CD14-positive monocyte (primary cell): ENCODE measurements around the gene ZNF85. TPM values are rescaled to one million over a fixed set of nuclear protein-coding genes. Genes with fewer than 3 reads are reported as not detected.

Experiments
- DNase-seq, 3 donors: peaks; one replicate each; pipeline ENCODE4 v3.0.0-alpha.2; 2011 to 2022
- H2AFZ ChIP-seq: 2 replicates; pipeline ENCODE4 v1.6.0; 2012; ENCODE audit warnings: mild to moderate bottlenecking, low read depth, low read length, inconsistent platforms; ENCODE audit not compliant: insufficient read depth, poor library complexity, severe bottlenecking
- H3K27ac ChIP-seq, 2 donors: 1 replicate in 1 of 2; 2 replicates in 1 of 2; pipeline ENCODE4 v1.5.1; 2012 to 2013; ENCODE audit warnings: low read length in 2 of 2, control low read depth in 1 of 2, inconsistent platforms in 1 of 2, low read depth in 1 of 2, mild to moderate bottlenecking in 1 of 2
- H3K27me3 ChIP-seq, 2 donors: one replicate each; pipeline versions ENCODE4 v1.6.0 to v1.6.1; 2011 to 2013; ENCODE audit warnings: low read length in 2 of 2; ENCODE audit not compliant: control insufficient read depth in 2 of 2, insufficient read depth in 2 of 2
- H3K36me3 ChIP-seq, 2 donors: replicated peaks in 1 of 2; 1 replicate in 1 of 2; 2 replicates in 1 of 2; pipeline versions ENCODE4 v1.5.1 to v1.6.1; 2012 to 2013; ENCODE audit warnings: low read length in 2 of 2, control low read depth in 1 of 2, inconsistent platforms in 1 of 2, mild to moderate bottlenecking in 1 of 2; ENCODE audit not compliant: insufficient read depth in 2 of 2, control insufficient read depth in 1 of 2
- H3K4me1 ChIP-seq, 2 donors: 1 replicate in 1 of 2; 2 replicates in 1 of 2; pipeline versions ENCODE4 v1.5.1 to v1.6.1; 2012 to 2013; ENCODE audit warnings: low read length in 2 of 2, control low read depth in 1 of 2, inconsistent platforms in 1 of 2, mild to moderate bottlenecking in 1 of 2, moderate library complexity in 1 of 2; ENCODE audit not compliant: insufficient read depth in 2 of 2, control insufficient read depth in 1 of 2
- H3K4me2 ChIP-seq: replicated peaks from 2 replicates; pipeline ENCODE3; 2012; ENCODE audit warnings: low read length, moderate library complexity, mild to moderate bottlenecking; ENCODE audit not compliant: poor library complexity, severe bottlenecking; ENCODE audit errors: extremely low read depth
- H3K4me3 ChIP-seq, 3 experiments: fragments of 200-600 bp in 1 of 3; sonication (generic) in 1 of 3; replicated peaks in 1 of 3; 1 replicate in 2 of 3; 2 replicates in 1 of 3; pipeline ENCODE4 v1.5.1; 2011 to 2013; ENCODE audit warnings: low read length in 3 of 3, mild to moderate bottlenecking in 3 of 3, control low read depth in 2 of 3, low read depth in 2 of 3, inconsistent platforms in 1 of 3, moderate library complexity in 1 of 3
- H3K79me2 ChIP-seq: 2 replicates; pipeline ENCODE4 v1.6.0; 2012; ENCODE audit warnings: mild to moderate bottlenecking, control low read depth, inconsistent platforms, low read length, moderate library complexity; ENCODE audit not compliant: insufficient read depth
- H3K9ac ChIP-seq: 2 replicates; pipeline ENCODE4 v1.6.0; 2017; ENCODE audit warnings: low read length, mild to moderate bottlenecking; ENCODE audit not compliant: insufficient read depth, poor library complexity, severe bottlenecking
- H3K9me3 ChIP-seq, 2 donors: replicated peaks in 1 of 2; 1 replicate in 1 of 2; 2 replicates in 1 of 2; pipeline versions ENCODE4 v1.5.1 to v1.6.1; 2012 to 2013; ENCODE audit warnings: low read length in 2 of 2, control low read depth in 1 of 2; ENCODE audit not compliant: control insufficient read depth in 1 of 2, insufficient read depth in 1 of 2
- H4K20me1 ChIP-seq: 2 replicates; pipeline ENCODE4 v1.6.0; 2012; ENCODE audit warnings: mild to moderate bottlenecking, low read length, control low read depth, moderate library complexity; ENCODE audit not compliant: insufficient read depth
- H3K27ac Mint-ChIP-seq, 7 donors: one replicate each; pipeline ENCODE4 v1.8.0; 2020; ENCODE audit warnings: mild to moderate bottlenecking in 7 of 7, mixed read lengths in 7 of 7, moderate library complexity in 6 of 7, inconsistent platforms in 2 of 7
- H3K27me3 Mint-ChIP-seq, 3 donors: one replicate each; pipeline ENCODE4 v1.8.0; 2021 to 2022; ENCODE audit warnings: low read depth in 3 of 3, mild to moderate bottlenecking in 3 of 3, mixed read lengths in 3 of 3, moderate library complexity in 3 of 3, inconsistent platforms in 1 of 3
- H3K36me3 Mint-ChIP-seq, 2 donors: one replicate each; pipeline ENCODE4 v1.8.0; 2020; ENCODE audit warnings: mixed read lengths in 2 of 2, inconsistent platforms in 1 of 2, mild to moderate bottlenecking in 1 of 2
- H3K4me1 Mint-ChIP-seq: one replicate; pipeline ENCODE4 v1.8.0; 2020; ENCODE audit warnings: mild to moderate bottlenecking, mixed read lengths
- H3K4me3 Mint-ChIP-seq, 2 donors: one replicate each; pipeline ENCODE4 v1.8.0; 2020; ENCODE audit warnings: mild to moderate bottlenecking in 2 of 2, mixed read lengths in 2 of 2, moderate library complexity in 1 of 2
- H3K9me3 Mint-ChIP-seq, 7 donors: one replicate each; pipeline ENCODE4 v1.8.0; 2020 to 2022; ENCODE audit warnings: mixed read lengths in 7 of 7, mild to moderate bottlenecking in 6 of 7, moderate library complexity in 6 of 7, inconsistent platforms in 2 of 7
- WGBS: methylation state at CpG from one replicate; pipeline ENCODE4 v1.1.5; 2013; ENCODE audit warnings: missing lambda C conversion rate; ENCODE audit not compliant: insufficient coverage; 5-methylcytosine and 5-hydroxymethylcytosine counted together
- intact Hi-C, 2 donors: fragments of 100-400 bp; cut with micrococcal nuclease; formaldehyde crosslinking; loops; one replicate each; pipeline versions ENCODE4 v1.15.0 to v1.15.1; 2023
- polyA plus RNA-seq, 3 donors: library from polyadenylated mRNA; depleted of rRNA in 1 of 3; unstranded in 2 of 3; stranded (reverse) in 1 of 3; fragments of 300-500 nt in 2 of 3; fragments of >200 nt in 1 of 3; fragmentation: Illumina TruSeq in 2 of 3; gene quantifications; 1 replicate in 2 of 3; 2 replicates in 1 of 3; pipeline ENCODE4 v1.2.3, GENCODE V29; 2012 to 2021
- TF ChIP-seq, protein P1 (sequence below): fragments of 200-600 bp; IDR thresholded peaks from one replicate; pipeline ENCODE4 v1.8.0; 2022; ENCODE audit warnings: antibody characterized with exemption, mild to moderate bottlenecking

Gene ZNF85
- polyA plus RNA-seq, 3 donors: 0.85 to 2.8 (median 1.2) TPM

DNA sequence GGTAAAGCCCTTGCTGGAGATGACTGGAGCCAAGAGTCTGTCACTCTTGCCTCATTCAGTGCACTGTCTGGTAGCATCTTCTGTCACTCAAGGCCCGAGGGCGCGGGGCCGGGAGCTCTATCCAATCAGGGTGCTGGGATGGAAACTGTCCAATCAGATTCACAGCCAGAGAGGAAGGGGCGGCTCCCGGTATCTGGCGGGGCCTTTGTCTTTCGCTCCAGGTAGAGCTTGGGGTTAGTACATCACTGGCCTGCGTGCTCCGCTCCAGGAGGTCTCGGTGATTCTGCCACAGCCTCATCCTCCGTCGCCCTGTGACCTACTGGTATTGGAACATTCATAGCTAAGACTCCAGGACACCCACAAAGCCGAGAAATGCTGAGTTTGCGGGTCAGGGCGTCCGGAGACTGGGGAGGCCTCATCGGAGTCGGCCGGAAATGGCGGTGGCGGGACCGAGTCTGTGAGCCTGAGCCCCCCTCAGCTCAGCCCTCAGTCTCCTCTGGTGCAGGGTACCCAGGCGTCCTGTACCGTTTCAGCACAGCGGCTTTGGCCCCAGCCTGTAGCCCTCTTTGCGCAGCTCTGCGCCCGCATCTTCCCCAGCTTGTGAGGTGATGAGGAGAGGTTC, 76.8 kb downstream of the ZNF85 start:
- TF ChIP-seq, protein P1, sequence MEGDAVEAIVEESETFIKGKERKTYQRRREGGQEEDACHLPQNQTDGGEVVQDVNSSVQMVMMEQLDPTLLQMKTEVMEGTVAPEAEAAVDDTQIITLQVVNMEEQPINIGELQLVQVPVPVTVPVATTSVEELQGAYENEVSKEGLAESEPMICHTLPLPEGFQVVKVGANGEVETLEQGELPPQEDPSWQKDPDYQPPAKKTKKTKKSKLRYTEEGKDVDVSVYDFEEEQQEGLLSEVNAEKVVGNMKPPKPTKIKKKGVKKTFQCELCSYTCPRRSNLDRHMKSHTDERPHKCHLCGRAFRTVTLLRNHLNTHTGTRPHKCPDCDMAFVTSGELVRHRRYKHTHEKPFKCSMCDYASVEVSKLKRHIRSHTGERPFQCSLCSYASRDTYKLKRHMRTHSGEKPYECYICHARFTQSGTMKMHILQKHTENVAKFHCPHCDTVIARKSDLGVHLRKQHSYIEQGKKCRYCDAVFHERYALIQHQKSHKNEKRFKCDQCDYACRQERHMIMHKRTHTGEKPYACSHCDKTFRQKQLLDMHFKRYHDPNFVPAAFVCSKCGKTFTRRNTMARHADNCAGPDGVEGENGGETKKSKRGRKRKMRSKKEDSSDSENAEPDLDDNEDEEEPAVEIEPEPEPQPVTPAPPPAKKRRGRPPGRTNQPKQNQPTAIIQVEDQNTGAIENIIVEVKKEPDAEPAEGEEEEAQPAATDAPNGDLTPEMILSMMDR: no peak
- H2AFZ ChIP-seq: peak overlapping the region; percentile 90
- peak overlapping the region; percentile 82 for H3K4me2 ChIP-seq
- no peaks in the 10 kb centered on the region for H3K36me3 Mint-ChIP-seq
- no peaks in the 10 kb centered on the region for H3K79me2 ChIP-seq
- H4K20me1 ChIP-seq: no peaks in the 10 kb centered on the region
- H3K4me3 Mint-ChIP-seq: peak overlapping the region; percentile 73 to 90
- no peak overlapping the region for H3K27ac ChIP-seq
- peaks cover 10% of the 10 kb centered on the region for H3K4me1 Mint-ChIP-seq
- H3K9ac ChIP-seq: no peak overlapping the region
- H3K4me1 ChIP-seq: peaks cover 10 to 11% of the 10 kb centered on the region in 2 donors
- H3K9me3 Mint-ChIP-seq: peaks cover 10 to 54% (median 42%) of the 10 kb centered on the region in 7 donors
- peaks cover 0 to 7% (median 4%) of the 10 kb centered on the region in 3 donors for H3K27me3 Mint-ChIP-seq
- peak overlapping the region in 2 of 7 donors; percentile 27 to 68 for H3K27ac Mint-ChIP-seq
- H3K27me3 ChIP-seq: no peaks in the 10 kb centered on the region
- H3K9me3 ChIP-seq: peaks cover 5 to 6% of the 10 kb centered on the region in 2 donors
- intact Hi-C loops: no loop called here
- peak overlapping the region; percentile 23 to 73 (median 28) for H3K4me3 ChIP-seq
- no peaks in the 10 kb centered on the region for H3K36me3 ChIP-seq
- peak; percentile 54 to 75 (median 57) for DNase-seq
- 0% methylated on average over 23 of the region's 29 CpGs for WGBS

Other genes with a start within 250 kb of the ZNF85 start
- 1 to 10 TPM in 1 of 3 donors, under 1 TPM in 2; 0.83 to 1.3 (median 0.95) TPM for gene ZNF66, start 146.9 kb upstream of the ZNF85 start, polyA plus RNA-seq
- 10 to 100 TPM in 1 of 3 donors, 1 to 10 TPM in 2; 5.7 to 11.6 (median 8.8) TPM for gene ZNF430, start 97.4 kb downstream of the ZNF85 start, polyA plus RNA-seq
- gene ZNF714, start 159.0 kb downstream of the ZNF85 start, polyA plus RNA-seq: 1 to 10 TPM; 1.7 to 5.8 (median 2.4) TPM
- 1 to 10 TPM; 1.8 to 9.8 (median 4.6) TPM for gene ZNF431, start 218.8 kb downstream of the ZNF85 start, polyA plus RNA-seq